NCI-H1048 (cell line): ENCODE data around the gene REG4.
"Not testable (repeated sequence)": the region's sequence is repeated elsewhere in the genome, so short reads cannot be mapped to it uniquely, and the experiment has no call there.

Source experiments
- DNase-seq: peaks from one replicate; lab custom pipeline; 2025; lab: John Stamatoyannopoulos, UW

REG4 gene

DNA sequence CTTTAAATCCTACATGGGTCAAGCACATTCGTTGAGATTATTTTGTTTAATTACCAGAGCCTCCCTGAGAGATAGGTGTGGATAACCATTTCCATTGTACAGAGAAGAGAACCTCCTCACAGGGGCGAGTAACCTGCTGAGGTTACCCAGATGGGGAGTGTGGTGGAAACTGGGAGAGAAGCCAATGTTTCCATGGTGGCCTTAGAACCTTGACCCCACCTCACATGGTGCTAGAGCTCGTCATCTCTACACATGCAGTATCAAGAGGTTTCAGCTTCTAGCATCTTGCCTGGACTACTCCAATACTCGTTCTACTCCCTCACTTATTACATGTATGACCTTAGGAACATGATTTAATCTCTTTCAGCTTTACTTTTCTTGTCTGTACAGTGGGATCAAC is 4.8 kb downstream of the REG4 start:
- DNase-seq: no peak

DNA sequence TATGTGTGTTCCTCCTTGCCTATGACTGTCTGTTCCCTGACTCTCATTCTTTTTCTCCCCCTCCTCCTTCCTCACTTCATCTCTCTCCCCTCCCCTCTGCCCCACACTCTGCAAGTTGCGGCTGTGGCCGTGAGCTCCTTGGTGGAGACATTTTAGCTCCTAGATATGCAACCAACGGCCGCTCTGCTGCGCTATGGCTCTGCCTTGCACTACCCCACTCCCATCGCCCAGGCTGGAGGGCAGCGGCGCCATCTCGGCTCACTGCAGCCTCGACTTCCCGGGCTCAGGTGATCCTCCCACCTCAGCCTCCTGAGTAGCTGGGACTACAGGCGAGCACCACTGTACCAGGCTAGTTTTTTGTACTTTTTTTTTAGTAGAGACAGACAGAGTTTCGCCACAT is 5.5 kb downstream of the REG4 start:
- DNase-seq: no peak

DNA sequence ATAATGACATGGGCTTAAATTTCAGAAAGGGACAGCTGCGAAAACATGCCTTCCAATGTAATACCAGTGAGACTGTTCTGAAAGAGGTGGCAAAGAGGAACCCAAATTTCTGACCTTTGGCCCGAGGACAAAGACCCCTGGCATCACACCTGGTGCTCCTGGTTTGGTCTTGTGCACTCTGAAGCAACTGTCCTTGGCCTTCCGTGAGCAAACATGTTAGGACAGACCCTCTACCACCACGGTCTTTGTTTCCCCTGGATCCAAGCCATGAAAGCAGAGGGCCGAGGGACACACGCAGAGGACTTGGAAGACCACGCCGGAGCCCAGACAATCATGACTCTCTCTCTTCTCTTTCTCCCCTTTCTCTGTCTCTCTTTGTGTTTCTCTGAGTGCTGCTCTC is 6.0 kb downstream of the REG4 start:
- DNase-seq: no peak

DNA sequence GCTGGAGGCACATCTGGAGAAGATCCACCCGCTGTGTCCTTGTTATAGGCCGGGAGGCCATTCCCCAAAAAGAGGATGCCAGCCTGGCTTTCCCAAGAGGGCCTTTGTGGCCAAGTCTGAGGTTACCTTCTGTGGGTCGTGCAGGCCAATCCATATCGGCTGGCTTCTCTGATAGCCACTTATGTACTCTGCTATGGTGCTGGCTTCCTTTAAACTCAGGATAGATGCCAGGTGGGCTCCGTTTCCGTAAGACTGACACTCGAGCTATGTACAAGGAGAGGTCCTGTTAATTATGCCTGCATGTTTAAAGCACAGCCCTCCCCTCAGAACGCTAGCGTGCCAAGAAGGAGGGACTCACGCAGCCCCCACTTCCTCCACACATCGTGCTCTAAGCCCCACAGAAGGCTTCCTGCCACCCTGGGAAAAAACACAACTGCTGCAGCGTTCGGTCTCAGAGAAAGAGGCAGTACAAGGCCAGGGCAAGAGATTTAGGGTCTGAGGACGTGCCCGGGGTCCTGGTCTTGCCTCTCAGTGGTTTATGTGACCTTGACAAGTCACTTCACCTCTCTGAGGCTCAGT is 11.6 kb downstream of the REG4 start:
- DNase-seq: no peak

GRCh38 chr1:119799003-119799402 is 12.3 kb downstream of the REG4 start:
- DNase-seq: no peak

DNA sequence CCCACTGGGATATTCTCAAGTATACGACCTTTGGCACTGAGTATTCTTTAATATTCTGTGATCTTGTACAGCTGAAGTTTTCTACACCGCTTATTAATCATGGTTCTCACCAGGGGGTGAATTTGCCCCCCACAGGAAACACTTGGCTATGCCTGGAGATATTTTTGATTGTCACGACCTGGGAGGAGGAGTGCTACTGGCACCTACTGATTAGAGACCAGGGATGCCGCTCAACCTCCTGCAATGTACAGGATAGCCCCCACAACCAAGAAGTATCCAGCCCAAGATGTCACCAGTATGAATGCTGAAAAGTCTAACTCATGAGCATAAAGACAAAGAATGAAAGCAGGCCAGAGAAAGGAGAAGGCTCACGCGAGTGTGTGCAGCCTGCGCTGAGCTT is 13.7 kb downstream of the REG4 start:
- no peak for DNase-seq

DNA sequence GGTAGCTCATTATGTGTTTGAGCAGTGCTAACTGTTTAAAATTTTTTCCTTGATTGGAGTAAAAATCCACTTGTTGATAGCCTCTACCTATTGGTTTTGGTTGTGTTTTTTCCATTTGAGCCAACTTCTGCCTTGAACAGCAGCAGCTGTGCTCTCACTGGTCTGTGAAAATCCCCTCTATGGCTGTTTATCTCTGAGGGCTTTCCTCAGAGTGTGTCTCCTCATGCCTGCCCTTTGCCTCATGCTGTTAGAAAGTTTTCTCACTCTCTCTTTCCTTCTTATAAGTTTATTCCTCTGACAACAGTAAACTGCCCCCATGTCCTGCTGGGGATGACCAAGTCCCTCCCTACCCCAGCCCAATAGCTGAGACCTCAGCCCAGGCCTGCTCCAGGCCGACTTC is 14.1 kb downstream of the REG4 start:
- no peak for DNase-seq

DNA sequence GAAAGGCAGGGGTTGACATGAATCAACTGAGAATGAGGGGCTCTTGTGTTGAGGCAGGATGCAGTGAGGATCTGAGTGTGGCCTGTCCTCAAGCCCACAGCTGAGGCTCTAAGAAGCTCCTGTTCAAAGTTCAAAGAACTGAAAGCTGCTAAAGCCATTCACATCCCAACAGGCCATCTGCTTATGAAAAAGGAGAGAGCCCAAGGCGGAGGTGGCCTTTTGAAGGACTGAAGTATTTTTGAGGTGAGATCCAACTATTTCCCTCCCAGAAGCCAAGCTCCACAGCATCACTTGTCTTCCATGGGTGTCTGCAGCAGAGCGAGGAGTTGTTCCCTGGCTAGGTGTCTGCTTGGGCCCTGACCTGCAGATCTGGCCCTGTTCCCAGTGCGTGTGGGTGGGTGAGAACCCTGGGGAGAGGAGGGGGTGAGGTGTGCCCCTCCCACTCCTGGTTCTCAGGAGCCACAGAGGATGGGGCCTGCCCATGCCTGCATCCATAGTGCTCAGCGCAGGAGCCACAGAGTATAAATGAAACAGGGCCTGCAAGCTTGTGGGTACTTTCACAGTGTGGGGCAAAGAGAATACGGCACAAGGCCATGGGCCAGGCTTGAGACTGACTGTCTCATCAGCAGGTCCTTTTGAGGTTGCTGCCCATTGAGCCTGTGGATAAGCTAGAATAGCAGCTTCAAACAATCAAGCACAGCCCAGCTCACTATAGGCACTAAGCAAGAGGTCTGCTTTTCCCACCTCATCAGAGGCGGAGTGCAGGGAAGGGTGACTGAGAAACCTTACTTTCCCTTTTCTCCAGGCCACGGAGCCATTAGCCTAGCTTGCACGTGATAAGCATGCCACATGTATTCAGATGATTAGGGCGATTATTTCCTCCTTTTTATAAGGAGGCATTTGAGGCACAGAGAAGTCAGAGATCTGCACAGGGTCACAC is 15.7 kb downstream of the REG4 start:
- no peak for DNase-seq

DNA sequence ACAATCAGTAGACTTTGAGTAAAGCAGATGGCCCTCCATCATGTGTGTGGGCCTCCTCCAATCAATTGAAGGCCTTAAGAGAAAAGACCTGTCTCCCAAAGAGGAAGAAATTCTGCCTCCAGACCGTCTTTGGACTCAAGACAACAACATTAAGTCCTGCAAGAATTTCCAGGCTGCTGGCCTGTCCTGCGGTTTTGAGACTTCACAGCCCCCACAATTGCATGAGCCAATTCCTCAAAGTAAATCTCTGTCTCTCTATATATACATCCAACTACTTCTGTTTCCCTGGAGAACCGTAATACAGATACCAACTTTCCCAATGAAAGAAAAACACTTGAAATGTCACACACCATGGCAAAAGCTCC is 16.4 kb downstream of the REG4 start:
- no peak for DNase-seq

GRCh38 chr1:119794230-119794875 is 16.9 kb downstream of the REG4 start:
- no peak for DNase-seq

DNA sequence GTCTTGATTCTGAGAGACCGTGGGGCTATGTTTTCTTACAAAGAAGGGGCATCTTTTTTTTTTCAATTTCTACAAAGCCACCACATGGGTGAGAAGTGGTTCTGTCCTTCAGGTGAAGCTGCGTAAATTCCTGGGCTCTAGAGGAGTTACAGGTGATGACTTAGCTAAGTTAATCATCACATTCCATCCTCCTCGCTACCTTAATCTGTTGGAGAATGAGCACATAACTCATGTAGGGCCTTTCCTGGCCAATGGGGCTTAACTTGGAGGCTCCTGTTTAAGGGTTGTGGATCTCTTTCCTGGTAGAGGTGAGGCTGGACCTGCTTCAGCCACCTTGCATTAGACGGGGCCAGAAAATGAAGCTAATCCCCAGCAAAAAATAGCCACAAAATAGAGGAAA is 19.9 kb downstream of the REG4 start:
- DNase-seq: no peak

DNA sequence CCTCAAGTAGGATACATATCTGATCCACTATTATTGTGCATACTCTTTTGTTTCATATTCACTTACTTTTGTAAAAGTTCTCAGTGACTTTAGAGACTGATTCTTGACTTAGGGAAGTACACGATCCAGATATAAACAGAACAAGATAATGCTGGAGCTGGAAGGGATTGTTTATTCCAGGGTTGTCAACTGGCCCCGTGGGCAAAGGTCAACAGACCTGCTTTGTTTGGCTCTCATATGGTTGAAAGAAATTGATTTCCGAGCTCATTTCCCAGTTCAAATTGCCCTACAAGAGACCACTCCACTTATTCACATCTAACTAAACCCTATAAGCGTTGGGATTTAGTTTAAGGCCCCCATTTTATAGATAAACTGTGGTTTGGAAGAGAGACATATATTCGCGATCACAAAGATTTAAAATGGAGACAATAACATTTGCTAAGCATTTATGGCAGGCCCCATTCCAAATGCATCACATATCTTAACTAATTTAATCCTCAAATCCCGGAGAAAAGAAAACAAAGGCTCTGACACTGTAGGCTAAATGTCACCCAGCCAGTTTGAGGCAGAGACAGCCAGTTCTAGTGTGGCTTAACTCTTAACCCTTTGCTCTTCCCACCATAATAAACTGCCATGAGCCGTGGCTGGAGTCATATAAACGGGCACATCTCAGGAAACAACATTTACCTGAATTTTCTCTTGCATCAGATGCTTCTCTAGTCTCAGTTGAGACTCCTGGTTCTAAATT is 20.6 kb downstream of the REG4 start:
- DNase-seq: no peak

- DNase-seq: no peak
Measured at GRCh38 chr1:119787776-119788175, 23.5 kb downstream of the REG4 start.

GRCh38 chr1:119786473-119787050 is 24.7 kb downstream of the REG4 start:
- DNase-seq: not testable (repeated sequence)

DNA sequence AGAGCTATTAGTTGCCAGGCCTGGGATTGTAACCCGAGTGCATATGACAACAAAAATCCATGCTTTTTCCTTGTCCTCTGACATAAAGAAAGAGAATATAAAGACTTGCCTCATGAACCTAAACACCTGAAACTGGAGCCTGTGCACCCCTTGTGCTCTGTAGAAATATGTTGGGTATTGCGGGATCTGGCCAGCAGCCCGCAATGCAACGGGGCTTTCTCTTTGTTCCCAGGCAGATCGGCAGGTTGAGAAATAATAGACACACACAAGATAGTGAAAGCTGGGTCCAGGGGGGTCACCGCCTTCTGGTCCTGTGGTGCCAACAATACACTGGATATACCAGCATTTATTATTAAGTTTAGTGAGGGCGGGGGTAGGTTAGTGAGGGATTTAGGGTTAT is 25.2 kb downstream of the REG4 start:
- DNase-seq: not testable (repeated sequence)

DNA sequence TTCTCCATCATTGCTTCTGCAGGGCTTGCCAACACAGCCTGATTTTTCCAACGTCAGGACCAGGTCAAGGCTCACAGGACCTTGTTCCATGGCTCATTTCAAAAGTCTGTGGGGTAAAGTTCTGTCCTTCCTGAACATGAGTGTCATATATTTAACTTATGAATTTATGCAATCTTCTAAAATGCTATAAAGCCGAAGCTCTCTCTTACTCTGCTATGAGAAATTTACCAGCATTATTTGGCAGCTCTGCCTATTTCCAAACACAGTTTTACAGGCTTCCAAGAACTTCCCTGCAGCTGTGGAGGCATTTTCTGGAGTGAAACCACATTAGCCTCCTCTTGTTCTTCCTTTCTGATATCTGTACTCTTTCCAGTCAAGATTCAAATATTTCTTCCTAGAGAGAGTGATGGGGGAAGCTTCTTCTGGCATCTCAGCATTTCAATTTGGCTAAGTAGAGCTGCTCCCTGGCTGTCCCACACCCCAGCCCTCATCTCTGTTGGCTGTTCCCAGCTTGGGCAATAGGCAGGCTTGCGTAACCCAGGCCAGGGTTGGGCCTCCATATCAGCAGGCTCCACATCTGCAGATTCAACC is 27.0 kb downstream of the REG4 start:
- no peak for DNase-seq

- DNase-seq: no peak
Measured at GRCh38 chr1:119783354-119784185, 27.7 kb downstream of the REG4 start.

DNA sequence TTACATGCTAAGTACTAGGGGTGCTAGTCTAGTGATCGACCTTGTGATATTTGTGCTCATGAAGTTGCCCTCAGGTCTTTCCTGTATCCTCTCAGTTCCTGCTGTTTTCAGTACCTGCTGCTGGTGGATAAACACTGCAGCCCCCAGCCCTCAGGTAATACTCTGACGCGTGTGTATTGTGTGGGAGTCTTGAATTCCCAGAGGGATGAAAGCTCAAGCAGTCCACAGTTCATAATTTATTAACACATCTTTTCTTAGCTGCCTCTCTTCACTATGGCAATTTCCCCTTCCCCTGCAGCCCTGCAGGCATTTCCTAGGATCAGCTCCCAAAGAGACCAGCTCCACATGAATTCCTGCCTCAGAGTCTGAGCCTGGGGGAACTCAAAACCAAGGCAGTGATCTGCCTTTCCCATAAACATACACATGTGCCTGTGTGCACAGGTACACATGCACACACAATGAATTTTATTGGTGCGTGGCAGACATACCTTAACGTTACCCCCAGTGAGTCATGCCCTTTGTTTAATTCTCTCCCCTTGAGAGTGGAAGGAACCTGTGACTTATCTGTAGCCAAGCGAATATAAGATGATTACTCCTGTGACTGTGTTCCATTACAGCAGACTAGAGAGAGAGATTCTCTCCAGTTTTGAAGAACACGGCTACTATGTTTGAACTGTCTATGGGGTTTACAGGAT is 28.5 kb downstream of the REG4 start:
- no peak for DNase-seq

DNA sequence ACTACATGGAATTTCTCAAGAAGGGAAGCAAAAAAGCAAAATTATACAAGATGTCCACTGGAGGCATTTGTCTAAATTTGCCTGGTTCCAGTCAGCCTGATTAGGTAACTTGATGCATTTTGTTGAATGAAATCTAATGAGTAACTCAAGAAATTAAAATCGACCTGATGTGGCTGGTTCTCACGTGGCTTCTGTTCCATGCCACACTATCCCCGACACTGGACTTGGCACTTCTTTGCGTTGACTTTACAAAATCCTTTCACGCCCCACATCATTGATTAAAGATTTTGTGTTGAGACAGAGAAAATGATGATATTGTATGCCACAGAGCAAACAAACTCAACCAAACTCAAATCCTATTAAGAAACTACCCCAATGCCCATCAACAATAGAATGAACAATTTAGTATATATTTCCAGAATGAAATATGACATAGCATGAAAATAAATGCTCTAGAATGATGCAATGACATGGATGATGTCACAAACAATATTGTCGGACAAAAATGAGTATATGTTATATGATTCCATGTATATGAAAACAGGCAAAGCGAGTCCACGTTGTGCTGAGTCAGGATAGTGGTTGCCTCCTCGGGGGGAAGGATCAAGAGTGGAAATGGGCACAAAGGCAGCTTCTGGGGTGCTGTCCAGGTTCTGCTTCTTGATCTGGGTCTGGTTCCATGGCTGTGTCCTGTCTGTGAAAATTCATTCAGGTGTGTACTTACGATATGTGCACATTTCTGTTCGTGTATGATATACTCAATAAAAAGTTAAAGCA is 29.6 kb downstream of the REG4 start:
- DNase-seq: no peak
